GM10266 (cell line): ENCODE results near the gene ANKRD27.
"Not testable (repeated sequence)": the region's sequence is repeated elsewhere in the genome, so short reads cannot be mapped to it uniquely, and the experiment has no call there.

ENCODE experiments used
- DNase-seq: peaks from one replicate; pipeline ENCODE4 v3.0.0; 2012; ENCODE audit errors: extremely low spot score
- TF ChIP-seq, protein P1 (sequence below): IDR thresholded peaks from 2 replicates; pipeline ENCODE4 v1.5.1; 2012; ENCODE audit warnings: mild to moderate bottlenecking, low read depth; ENCODE audit not compliant: control insufficient read depth, insufficient read depth; ENCODE audit errors: missing control alignments

ANKRD27 gene

DNA sequence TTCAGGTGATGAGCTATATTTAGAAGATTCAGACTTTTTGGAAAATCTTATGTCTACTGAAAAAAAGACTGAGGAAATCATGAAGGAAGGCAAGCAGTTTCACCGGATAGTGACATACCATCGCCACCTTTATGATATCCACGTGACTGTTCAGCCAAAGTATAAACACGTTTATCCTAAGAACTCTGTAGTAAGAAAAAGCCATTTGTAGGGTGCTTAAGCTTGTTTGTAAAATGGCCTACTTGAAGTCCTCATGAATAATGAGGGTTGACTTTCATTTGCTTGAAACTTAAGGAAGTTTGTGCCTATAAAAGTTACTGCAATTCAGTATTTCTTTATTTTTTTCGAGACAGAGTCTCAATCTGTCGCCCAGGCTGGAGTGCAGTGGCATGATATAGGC is 36.8 kb upstream of the ANKRD27 start:
- TF ChIP-seq, protein P1, sequence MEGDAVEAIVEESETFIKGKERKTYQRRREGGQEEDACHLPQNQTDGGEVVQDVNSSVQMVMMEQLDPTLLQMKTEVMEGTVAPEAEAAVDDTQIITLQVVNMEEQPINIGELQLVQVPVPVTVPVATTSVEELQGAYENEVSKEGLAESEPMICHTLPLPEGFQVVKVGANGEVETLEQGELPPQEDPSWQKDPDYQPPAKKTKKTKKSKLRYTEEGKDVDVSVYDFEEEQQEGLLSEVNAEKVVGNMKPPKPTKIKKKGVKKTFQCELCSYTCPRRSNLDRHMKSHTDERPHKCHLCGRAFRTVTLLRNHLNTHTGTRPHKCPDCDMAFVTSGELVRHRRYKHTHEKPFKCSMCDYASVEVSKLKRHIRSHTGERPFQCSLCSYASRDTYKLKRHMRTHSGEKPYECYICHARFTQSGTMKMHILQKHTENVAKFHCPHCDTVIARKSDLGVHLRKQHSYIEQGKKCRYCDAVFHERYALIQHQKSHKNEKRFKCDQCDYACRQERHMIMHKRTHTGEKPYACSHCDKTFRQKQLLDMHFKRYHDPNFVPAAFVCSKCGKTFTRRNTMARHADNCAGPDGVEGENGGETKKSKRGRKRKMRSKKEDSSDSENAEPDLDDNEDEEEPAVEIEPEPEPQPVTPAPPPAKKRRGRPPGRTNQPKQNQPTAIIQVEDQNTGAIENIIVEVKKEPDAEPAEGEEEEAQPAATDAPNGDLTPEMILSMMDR: no peak
- DNase-seq: no peak

DNA sequence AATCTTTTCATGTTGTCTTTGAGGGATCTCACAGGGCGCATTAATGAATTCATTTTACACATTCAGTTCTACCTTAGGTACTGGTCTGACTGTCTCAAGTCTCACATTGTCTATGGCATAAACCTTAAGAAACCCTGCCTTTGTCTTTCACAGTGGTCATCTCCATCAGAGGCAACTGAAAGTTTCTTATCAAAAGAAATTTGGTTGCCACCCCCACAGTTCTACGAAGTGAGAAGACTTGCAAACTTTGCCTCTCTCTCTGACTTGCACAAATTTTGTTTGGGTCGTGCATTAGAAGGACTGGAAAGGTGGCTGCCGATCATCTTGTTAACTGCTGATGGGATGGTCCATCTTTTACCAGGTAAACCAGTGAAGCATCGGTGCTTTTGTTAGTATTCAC is 34.1 kb upstream of the ANKRD27 start:
- DNase-seq: no peak
- TF ChIP-seq, protein P1: no peak

- TF ChIP-seq, protein P1: no peak
- DNase-seq: no peak
These were observed 33.5 kb upstream of the ANKRD27 start for GRCh38 chr19:32708457-32708856.

GRCh38 chr19:32704006-32704405 is 29.0 kb upstream of the ANKRD27 start:
- DNase-seq: not testable (repeated sequence)

DNA sequence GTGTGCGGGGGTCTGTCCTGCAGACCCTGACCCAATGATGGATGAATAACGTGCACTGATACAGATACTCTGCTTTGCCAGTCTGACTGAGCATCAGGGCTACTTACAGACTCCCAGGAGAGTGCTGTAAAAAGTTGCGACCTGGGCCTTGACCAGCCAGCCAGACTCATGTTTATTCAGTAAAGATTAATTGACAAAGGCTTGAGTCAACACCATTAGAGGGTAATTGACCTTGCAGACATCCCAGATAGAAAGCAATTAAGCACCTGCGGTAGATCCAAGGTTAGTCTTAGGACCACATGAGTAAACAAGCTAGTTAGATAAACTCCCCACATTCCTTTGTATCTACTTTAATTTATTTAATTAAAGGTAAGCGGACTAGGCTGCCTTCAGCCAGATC is 27.0 kb upstream of the ANKRD27 start:
- TF ChIP-seq, protein P1: no peak
- DNase-seq: no peak

GRCh38 chr19:32700129-32700528 is 25.1 kb upstream of the ANKRD27 start:
- DNase-seq: not testable (repeated sequence)

DNA sequence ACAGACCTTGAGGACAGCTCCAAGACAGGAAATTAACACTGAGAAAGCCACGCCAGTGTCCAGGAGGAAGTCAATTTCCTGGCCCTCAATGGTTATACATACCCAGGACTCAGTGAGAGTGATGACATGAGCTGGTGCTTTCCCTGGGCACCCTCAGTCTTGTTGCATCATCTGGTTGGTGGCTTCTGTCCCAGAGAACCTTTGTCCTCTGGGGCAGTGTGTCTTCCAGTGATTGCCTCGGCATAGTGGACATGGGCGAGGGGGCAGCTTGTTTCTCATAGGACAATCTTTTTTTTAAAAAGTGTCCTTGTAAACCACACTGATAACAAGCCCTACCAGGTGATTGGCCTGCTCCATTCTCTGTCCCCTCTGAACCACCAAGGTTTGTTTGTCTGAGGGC is 21.8 kb upstream of the ANKRD27 start:
- not testable (repeated sequence) for DNase-seq

DNA sequence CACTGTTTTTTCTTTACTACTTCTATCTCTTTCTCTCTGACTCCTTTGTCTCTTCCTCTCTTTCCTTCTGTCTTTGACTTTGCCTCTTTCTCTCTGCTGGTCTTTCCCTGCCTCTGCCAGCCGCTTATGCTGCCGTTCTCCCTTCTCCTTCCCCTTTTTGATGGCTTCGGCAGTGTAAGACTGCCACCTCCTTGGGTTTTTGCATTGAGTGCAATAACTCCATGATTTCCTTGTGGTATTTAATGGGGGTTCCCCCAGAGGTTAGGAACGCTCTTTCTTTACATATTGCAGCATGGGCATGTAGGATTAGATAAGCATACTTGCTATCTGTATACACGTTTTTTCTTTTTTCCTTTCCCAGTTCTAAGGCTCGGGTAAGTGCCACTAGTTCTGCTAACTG is 20.5 kb upstream of the ANKRD27 start:
- not testable (repeated sequence) for DNase-seq

- DNase-seq: not testable (repeated sequence)
These were observed 19.9 kb upstream of the ANKRD27 start for GRCh38 chr19:32694851-32695250.

DNA sequence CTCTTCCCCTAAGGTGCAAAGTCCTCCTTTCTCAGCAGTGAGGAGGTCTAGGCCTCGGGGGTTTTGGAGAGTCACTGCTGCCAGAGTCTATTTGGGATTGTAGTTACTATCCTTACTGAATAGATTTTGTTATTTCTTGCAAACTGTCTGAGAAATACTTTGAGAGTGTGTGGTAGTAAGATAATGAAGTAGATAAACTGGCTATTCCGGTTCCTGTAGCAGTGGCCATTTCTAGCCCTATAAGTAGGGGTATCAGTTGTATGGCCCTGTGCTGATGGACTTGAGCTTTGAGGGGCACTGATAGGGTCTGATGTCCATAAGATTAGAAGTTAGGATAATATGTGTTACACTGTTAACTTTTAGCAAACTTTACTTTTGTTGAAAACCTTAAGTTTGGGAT is 19.3 kb upstream of the ANKRD27 start:
- not testable (repeated sequence) for DNase-seq

DNA sequence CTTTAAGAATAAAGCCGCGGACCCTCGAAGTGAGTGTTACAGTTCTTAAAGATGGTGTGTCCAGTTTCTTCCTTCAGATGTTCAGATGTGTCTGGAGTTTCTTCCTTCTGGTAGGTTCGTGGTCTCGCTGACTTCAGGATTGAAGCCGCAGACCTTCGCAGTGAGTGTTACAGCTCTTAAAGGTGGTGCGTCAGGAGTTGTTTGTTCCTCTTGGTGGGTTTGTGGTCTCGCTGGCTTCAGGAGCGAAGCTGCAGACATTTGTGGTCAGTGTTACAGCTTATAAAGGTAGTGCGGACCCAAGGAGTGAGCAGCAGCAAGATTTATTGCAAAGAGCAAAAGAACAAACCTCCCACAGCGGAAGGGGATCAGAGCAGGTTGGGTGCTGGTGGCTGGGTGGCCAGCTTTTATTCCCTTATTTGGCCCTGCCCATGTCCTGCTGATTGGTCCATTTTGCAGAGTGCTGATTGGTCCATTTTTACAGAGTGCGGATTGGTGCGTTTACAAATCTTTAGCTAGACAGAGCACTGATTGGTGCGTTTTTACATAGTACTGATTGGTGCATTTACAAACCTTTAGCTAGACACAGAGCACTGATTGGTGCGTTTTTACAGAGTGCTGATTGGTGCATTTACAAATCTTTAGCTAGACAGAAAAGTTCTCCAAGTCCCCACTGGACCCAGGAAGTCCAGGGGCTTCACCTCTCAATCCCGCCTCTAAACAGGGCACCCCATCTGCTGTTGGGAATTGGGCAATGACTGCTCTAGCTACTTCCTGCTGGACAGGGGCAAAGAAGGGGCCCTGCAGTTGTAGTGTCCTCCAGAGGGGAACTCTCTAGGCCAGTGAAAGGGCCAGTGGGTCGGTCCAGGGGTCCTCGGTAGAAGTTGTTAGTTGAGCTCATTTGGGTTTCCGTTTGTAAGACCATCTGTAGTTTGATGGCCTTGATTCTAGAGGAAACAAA is 18.4 kb upstream of the ANKRD27 start:
- not testable (repeated sequence) for DNase-seq
